Caki2 (cell line): ENCODE measurements around the gene MACF1. TPM values are rescaled to one million over a fixed set of nuclear protein-coding genes. Genes with fewer than 3 reads are reported as not detected.

ENCODE experiments used
- DNase-seq: peaks from one replicate; pipeline ENCODE4 v3.0.0-alpha.2; 2015; ENCODE audit warnings: low read depth
- in situ Hi-C: cut with HindIII; loops from 2 replicates; pipeline ENCODE4 v1.10.0; 2016; ENCODE audit warnings: low sequenced_read_pairs, low pct_unique_long_range_greater_than_20kb, mixed read lengths
- total RNA-seq: library from RNA; depleted of rRNA; stranded (reverse); fragments of >200 nt; shearing (Covaris generic); gene quantifications from 2 replicates; pipeline ENCODE4 v1.2.3, GENCODE V29; 2014; ENCODE audit warnings: low replicate concordance

Gene MACF1
- total RNA-seq, 1 experiment from 2014 or later: 51.1 TPM

DNA sequence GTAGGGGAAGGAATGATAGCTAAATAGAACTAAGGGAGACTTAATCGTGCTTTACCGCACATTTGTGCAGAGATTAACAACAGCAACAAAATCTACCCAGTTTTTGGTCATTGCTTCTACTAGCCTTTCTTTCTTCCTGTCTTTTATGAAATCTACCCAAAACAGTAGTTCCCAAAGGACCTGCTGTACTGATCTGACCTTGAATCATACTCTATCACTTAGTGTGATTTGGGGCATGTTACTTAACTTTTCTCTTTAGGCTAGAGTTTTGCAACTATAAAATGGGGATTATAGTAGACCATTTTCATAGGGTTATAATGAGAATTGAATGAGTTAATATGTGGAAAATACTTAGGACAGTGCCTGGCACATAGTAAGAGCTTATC is 30.5 kb upstream of the MACF1 start:
- in situ Hi-C loops: no loop called here
- no peak for DNase-seq

DNA sequence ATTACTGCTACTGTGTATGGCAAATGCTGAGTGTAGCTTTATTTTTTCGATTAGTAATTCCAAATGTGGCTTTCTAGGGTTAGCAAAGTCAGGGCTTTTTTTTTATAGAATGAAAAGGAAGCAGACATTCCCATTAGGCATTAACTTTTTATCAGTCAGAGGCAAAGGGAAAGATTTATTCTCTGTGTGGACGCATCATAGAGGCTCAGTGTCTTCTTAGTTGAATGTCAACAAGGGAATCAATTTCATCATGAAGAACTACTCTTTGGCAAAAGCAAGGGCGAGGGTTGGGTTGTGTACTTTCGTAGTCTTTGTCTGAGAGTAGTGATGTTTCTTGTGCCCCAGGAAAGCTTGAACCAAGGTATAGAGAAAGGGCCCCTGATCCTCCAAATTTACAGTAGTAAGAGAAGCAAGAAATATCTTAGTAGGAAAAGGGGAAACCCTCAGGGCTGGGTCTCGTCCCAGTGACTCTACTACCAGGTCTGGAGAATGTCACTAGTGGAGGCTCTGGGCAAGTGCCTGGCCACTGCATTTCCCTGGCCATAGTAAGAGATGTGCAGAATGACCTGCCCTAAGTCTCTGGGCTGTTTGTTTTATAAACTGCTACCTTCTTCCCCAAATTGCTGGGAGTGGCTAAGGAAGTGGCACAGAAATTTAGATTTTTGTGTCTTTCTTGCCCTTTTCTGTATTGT is 30.0 kb upstream of the MACF1 start:
- no peak for DNase-seq
- in situ Hi-C loops: no loop called here

- in situ Hi-C loops: no loop called here
Observed at GRCh38 chr1:39177706-39178105, 26.8 kb upstream of the MACF1 start.

GRCh38 chr1:39178541-39179431 is 25.7 kb upstream of the MACF1 start:
- DNase-seq: peak; percentile 82
- in situ Hi-C loops: no loop called here

More at GRCh38 chr1:39177706-39178105, 26.8 kb upstream of the MACF1 start:
- no peak for DNase-seq

DNA sequence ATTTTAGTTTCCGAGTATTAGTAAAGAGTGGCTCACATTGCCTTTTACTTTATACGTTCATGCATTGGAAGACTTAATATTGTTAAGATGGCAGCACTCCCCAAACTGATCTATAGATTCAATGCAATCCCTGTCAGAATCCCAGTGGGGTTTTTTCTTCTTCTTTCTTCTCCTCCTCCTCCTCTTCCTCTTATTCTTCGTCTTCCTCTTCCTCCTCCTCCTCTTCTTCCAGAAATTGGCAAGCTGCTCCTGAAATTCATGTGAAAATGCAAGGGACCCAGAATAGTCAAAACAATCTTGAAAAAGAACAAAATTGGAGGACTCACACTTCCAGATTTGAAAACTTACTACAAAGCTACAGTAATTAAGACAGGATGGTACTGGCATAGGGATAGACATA is 23.2 kb upstream of the MACF1 start:
- in situ Hi-C loops: no loop called here
- no peak for DNase-seq

DNA sequence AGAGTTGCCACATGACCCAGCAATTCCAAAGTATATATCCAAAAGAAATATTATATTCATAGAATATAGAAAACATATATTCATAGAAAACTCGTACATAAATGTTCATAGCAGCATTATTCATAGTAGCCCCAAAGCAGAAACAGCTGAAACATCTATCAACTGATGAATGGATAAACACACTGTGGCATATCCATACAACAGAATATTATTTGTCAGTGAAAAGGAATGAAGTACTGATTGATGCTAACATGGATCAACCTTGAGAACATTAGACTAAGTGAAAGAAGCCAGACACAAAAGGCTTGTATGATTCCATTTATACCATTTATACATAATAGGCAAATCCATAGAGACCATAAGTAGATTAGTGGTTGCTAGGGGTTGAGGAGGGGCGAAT is 21.7 kb upstream of the MACF1 start:
- no peak for DNase-seq
- in situ Hi-C loops: no loop called here

DNA sequence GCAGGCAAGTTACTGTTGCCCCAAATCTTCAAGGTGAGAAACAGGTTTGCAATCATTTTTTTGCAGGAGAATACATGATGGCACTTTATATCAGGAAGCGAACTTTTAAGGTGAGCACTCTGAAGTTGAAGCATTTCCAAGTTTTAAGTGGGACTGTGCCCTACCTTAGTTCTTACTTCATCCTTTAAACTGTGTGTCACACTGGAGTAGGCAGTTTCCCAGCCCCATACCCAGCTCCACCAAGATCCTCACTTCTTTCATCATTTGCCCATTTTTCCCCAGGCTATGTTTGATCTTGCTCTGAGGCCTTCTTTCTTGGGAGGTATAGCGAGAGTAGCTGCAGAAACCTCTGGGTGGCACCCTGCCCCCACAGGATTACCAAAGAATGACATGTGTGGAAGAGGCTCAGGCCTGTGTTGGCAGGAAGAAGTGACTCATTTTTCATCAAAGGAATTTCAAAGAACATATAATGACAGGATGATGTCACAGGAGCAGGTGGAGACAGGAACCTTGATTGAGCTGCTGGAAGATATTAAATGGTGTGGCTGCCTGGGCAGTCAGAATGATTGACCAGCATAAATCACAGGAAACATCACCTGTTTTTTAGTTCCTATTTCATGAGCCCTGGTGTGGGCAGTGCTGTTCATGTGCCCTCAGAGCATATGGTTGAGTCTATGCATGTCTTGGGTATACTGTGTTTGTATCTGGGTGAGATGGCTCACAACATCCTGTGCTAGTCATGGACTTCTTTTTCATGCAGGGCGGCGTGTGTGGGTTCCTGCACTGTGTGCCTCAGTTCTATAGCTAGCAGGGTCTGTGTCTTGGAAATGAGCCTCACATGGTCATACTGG is 20.8 kb upstream of the MACF1 start:
- peak; percentile 86 for DNase-seq
- in situ Hi-C loops: no loop called here

DNA sequence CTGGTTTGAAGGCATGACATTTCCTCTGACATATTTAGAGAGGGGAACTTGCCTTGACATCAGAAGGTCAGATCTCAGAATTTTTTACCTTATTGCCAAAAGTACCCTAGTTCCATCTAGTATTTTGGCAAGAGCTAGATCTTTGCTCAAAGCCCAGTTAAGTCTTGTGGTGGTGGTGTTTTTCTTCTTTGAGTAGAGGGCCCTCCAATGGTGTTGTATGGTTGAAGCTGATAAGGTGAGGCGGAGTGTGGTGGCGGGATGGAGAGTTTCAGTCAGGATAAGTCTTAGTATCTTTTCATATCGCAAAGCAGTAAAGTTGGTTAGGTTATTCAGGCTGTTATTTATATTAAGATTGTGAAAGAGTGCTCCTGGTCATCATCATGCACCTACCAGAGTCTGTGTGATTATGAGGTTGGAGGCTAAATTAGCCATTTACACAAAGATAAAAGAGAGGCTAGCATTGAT is 20.1 kb upstream of the MACF1 start:
- in situ Hi-C loops: no loop called here

DNA sequence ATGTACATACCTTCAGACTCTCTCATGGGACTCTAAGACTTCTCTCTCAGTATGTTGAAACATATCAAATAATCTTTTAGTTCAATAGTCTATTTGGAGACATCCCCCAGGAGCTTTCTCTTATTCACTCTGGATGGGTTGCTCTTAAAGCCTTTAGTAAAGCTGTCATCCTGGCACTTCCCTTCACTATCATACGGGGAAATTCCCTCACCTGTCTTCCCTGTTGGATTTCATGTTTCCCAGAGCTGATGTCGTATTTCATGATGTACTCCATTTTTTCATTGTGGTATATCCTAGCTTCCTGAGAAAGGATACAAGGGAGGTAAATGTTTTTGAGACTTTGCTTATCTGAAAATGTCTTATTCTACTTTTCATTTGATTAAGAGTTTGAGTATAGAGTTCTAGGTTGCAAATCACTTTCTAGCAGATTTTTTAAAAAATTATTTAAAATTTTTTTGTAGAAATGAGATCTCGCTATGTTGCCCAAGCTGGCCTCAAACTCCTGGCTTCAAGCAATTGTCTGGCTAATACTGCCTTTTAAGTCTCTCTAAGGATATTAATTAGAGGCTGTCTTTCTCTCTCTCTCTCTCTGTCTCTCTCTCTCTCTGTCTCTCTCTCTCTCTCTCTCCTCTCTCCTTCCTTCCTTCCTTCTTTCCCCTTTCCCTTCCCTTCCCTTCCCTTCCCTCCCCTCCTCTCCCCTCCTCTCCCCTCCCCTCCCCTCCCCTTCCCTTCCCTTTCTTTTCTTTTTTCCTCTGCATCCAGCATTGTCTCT is 17.0 kb upstream of the MACF1 start:
- no peak for DNase-seq
- in situ Hi-C loops: no loop called here

More for the DNA sequence above, 20.1 kb upstream of the MACF1 start:
- no peak for DNase-seq

DNA sequence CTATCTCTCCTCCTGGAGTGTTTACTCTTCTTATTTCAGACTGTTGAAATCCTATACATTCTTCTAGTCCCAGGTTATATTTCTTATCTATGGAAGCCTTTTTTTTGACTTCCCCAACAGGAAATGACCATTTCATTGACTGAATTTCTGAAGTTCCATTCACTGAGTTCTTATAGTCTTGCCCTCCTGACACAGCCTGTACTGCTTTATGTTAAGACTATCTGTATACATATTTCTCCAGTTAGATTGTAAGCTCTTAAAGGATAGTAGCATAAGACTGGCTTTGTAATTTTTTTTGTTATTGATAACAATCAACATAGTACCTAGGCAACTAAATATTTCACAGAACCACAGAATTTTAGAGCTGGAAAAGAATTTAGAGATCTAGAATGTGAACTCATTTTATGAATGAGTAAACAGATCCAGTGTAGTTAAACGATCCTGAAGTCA is 14.9 kb upstream of the MACF1 start:
- in situ Hi-C loops: no loop called here
- no peak for DNase-seq

- no peak for DNase-seq
- in situ Hi-C loops: no loop called here
Observed at GRCh38 chr1:39190096-39190495, 14.4 kb upstream of the MACF1 start.

GRCh38 chr1:39194398-39195051 is 10.0 kb upstream of the MACF1 start:
- in situ Hi-C loops: no loop called here
- no peak for DNase-seq

- in situ Hi-C loops: no loop called here
- DNase-seq: peak; percentile 48
Observed at GRCh38 chr1:39195166-39196111, 9.1 kb upstream of the MACF1 start.

DNA sequence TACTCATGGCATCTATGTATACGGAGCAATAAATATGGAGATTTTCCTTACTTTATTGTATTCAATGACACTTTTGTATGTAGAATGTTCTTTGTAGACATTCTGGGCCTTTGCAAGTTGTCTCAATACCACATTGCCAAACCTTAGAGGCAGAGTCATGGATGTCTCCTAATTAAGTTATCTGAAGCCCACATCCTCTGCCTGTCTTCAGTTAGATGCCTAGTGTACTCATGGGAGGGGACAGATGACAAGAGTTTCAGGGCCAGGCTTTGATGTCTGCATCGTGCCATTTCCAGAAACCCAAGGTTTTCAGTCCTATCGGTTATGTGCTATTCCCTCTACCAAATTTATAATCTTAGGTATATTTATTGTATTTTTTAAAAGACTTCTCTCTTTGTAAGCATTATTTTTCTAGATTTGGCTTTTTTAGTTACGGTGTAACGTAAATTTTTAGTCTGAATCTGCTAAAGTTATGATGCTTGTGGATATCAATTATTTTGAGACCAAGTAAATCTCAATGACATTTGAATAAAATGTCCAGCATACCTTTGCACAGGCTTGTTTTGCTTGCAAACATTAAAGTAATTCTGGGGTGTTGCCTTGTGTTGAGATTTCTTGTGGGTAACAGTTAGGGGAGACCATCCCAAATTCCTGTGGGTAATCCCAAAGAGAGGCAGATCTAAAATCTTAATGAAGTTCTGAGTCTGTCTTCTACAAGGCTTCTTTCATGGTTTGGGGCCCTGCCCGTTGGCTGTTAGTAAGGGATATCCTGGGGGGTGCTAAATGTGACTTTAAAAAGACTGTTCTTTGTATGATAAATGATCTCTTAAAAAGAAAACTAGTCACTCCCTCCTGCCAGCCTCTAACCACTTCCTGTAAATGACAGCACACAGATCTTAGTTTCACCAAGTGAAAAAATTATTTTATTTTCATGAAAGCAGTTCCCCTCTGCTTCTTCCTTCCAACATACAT is 8.0 kb upstream of the MACF1 start:
- in situ Hi-C loops: no loop called here
- DNase-seq: no peak

- no peak for DNase-seq
- in situ Hi-C loops: no loop called here
Observed at GRCh38 chr1:39199593-39199992, 4.9 kb upstream of the MACF1 start.
